HepG2 (cell line): ENCODE data around the gene TIMM13. TPM values are rescaled to one million over a fixed set of nuclear protein-coding genes. Genes with fewer than 3 reads are reported as not detected.
A peak's percentile ranks its signal among the peaks of the same experiment; 100 is the strongest.
"Not testable (repeated sequence)": the region's sequence is repeated elsewhere in the genome, so short reads cannot be mapped to it uniquely, and the experiment has no call there.

Experiments
- ATAC-seq: fragments of 200-7000 bp; cut with Tn5 transposase; 3 replicates; pipeline ENCODE4 v1.9.1; 2020; ENCODE audit warnings: mild to moderate bottlenecking, moderate library complexity
- BruUV-seq: library from RNA; stranded (reverse); fragments of 400-500 nt; replicated peaks from 2 replicates; lab custom pipeline; 2021; lab: Mats Ljungman, UMichigan
- CTCF ChIA-PET: fragments of 300-600 bp; formaldehyde crosslinking; extraction: SDS; loops from one replicate; lab custom pipeline; 2021; ENCODE audit warnings: low total read pairs, inconsistent platforms, low intra/inter-chr PET ratio; lab: Yijun Ruan, JAX
- POLR2A ChIA-PET: fragments of 350-600 bp; sonication (Branson Sonifier 250); formaldehyde crosslinking; loops from one replicate; lab custom pipeline; 2020; ENCODE audit warnings: antibody characterized with exemption, inconsistent platforms; lab: Yijun Ruan, JAX
- DNase-seq: peaks from one replicate; pipeline ENCODE4 v3.0.0-alpha.2; 2015; ENCODE audit warnings: low spot score
- FAIRE-seq: peaks from 3 replicates; lab custom pipeline; 2011; peaks lifted over from hg19 to GRCh38; lab: Jason Lieb, UNC
- H2AFZ ChIP-seq: one replicate; pipeline ENCODE4 v1.6.1; 2011; ENCODE audit warnings: low read length, inconsistent platforms
- H3K27ac ChIP-seq: fragments of 300-600 bp; 3 replicates; pipeline ENCODE4 v1.8.0; 2011; ENCODE audit warnings: mixed run types, mild to moderate bottlenecking, mixed read lengths, low read length, inconsistent platforms; ENCODE audit not compliant: insufficient read depth; ENCODE audit errors: extremely low read length
- H3K27me3 ChIP-seq, 2 experiments: fragments of 200-600 bp in 1 of 2; 2 replicates in 1 of 2; 3 replicates in 1 of 2; pipeline versions ENCODE4 v1.6.0 to v1.8.0; 2011; ENCODE audit warnings: low read length in 2 of 2, mild to moderate bottlenecking in 2 of 2, moderate library complexity in 2 of 2, inconsistent platforms in 1 of 2; ENCODE audit not compliant: insufficient read depth in 2 of 2, control insufficient read depth in 1 of 2
- H3K36me3 ChIP-seq, 2 experiments: fragments of 200-600 bp in 1 of 2; replicated peaks in 1 of 2; 2 replicates in 1 of 2; 3 replicates in 1 of 2; pipeline versions ENCODE4 v1.5.1 to v1.8.0; 2011; ENCODE audit warnings: low read length in 2 of 2, inconsistent platforms in 1 of 2; ENCODE audit not compliant: insufficient read depth in 2 of 2, control insufficient read depth in 1 of 2
- H3K4me1 ChIP-seq: 2 replicates; pipeline ENCODE4 v1.5.1; 2012; ENCODE audit warnings: low read length, inconsistent platforms; ENCODE audit not compliant: insufficient read depth
- H3K4me2 ChIP-seq: 2 replicates; pipeline ENCODE4 v1.6.0; 2011; ENCODE audit warnings: low read depth, low read length, inconsistent platforms
- H3K4me3 ChIP-seq, 3 experiments: fragments of 200-600 bp in 1 of 3; sonication (generic), shearing (Covaris generic) in 1 of 3; replicated peaks in 1 of 3; 2 replicates each; pipeline ENCODE4 v1.5.1; 2011 to 2016; ENCODE audit warnings: low read length in 3 of 3, inconsistent platforms in 2 of 3, low read depth in 2 of 3, mild to moderate bottlenecking in 2 of 3, control low read depth in 1 of 3, mixed read lengths in 1 of 3; ENCODE audit not compliant: insufficient read depth in 1 of 3
- H3K79me2 ChIP-seq: one replicate; pipeline ENCODE4 v1.6.1; 2011; ENCODE audit warnings: low read length, inconsistent platforms; ENCODE audit not compliant: insufficient read depth
- H3K9ac ChIP-seq: 2 replicates; pipeline ENCODE4 v1.6.0; 2011; ENCODE audit warnings: mild to moderate bottlenecking, low read depth, low read length, inconsistent platforms; ENCODE audit not compliant: insufficient read depth
- H3K9me3 ChIP-seq: 2 replicates; pipeline ENCODE4 v1.5.1; 2012; ENCODE audit warnings: mild to moderate bottlenecking, low read length
- H4K20me1 ChIP-seq: 2 replicates; pipeline ENCODE4 v1.6.0; 2011; ENCODE audit warnings: inconsistent platforms, mild to moderate bottlenecking, low read length, moderate library complexity; ENCODE audit not compliant: insufficient read depth
- CBFB ChIP-seq: sonication (generic); formaldehyde crosslinking; IDR thresholded peaks from 2 replicates; pipeline ENCODE4 v1.4.0; 2020; ENCODE audit warnings: missing genetic modification reagents
- DNMT1 ChIP-seq: sonication (generic); formaldehyde crosslinking; IDR thresholded peaks from 2 replicates; pipeline ENCODE4 v1.5.1; 2020; ENCODE audit warnings: mild to moderate bottlenecking, missing genetic modification reagents
- EHMT2 ChIP-seq: fragments of 200-600 bp; sonication (generic); IDR thresholded peaks from 2 replicates; pipeline ENCODE4 v1.7.0; 2017; ENCODE audit warnings: antibody characterized with exemption, low read depth, low read length, borderline replicate concordance
- TBP ChIP-seq: sonication (generic); formaldehyde crosslinking; IDR thresholded peaks from 2 replicates; pipeline ENCODE4 v1.5.0; 2020; ENCODE audit warnings: missing genetic modification reagents
- TRIM24 ChIP-seq: sonication (generic); formaldehyde crosslinking; IDR thresholded peaks from 2 replicates; pipeline ENCODE4 v1.8.0; 2022; ENCODE audit warnings: mild to moderate bottlenecking, missing genetic modification reagents
- ZFP37 ChIP-seq: sonication (generic); formaldehyde crosslinking; IDR thresholded peaks from 2 replicates; pipeline ENCODE4 v1.4.0; 2020; ENCODE audit warnings: missing genetic modification reagents, borderline replicate concordance
- ZNF225 ChIP-seq: sonication (generic); formaldehyde crosslinking; IDR thresholded peaks from 2 replicates; pipeline ENCODE4 v1.4.0; 2020; ENCODE audit warnings: mild to moderate bottlenecking, missing genetic modification reagents
- ZNF282 ChIP-seq: fragments of 450-650 bp; IDR thresholded peaks from 2 replicates; pipeline ENCODE4 v1.6.1; 2018; ENCODE audit not compliant: partially characterized antibody
- WGBS: methylation state at CpG from one replicate; pipeline ENCODE4 v1.1.6; 2017; ENCODE audit warnings: low lambda C conversion rate; 5-methylcytosine and 5-hydroxymethylcytosine counted together
- in situ Hi-C: cut with HindIII; loops from 2 replicates; pipeline ENCODE4 v1.10.0; 2017; ENCODE audit warnings: low pct_unique_long_range_greater_than_20kb; ENCODE audit not compliant: extremely low pct_ligation_motif_present
- intact Hi-C: fragments of 100-400 bp; cut with micrococcal nuclease; formaldehyde crosslinking; loops from one replicate; pipeline ENCODE4 v1.10.0; 2022; ENCODE audit not compliant: unreplicated experiment
- polyA plus RNA-seq, 8 experiments: library from polyadenylated mRNA; depleted of rRNA in 3 of 8; stranded (reverse) in 7 of 8; unstranded in 1 of 8; fragments of >200 nt; fragmentation: Illumina TruSeq in 4 of 8; extraction: Trizol in 4 of 8; gene quantifications; 2 replicates each; pipeline versions ENCODE4 v1.2.1 to v1.2.3, GENCODE V29; 2011 to 2016; ENCODE audit warnings: low read depth in 4 of 8, missing spikeins in 1 of 8, mixed read lengths in 1 of 8; ENCODE audit not compliant: insufficient read depth in 1 of 8
- total RNA-seq, 5 experiments: library from RNA; depleted of rRNA; stranded (reverse); fragments of >200 nt; fragmentation: Illumina TruSeq; extraction: Trizol; gene quantifications; 2 replicates each; pipeline ENCODE4 v1.2.3, GENCODE V29; 2016; ENCODE audit warnings: low read depth in 1 of 5
- TF ChIP-seq, protein P1 (sequence below): sonication (generic); formaldehyde crosslinking; IDR thresholded peaks from 2 replicates; pipeline ENCODE4 v1.4.0; 2020; ENCODE audit warnings: missing genetic modification reagents; ENCODE audit errors: not compliant biosample characterization
- TF ChIP-seq, protein P2 (sequence below): sonication (generic); formaldehyde crosslinking; IDR thresholded peaks from 2 replicates; pipeline ENCODE4 v1.4.0; 2020; ENCODE audit warnings: missing genetic modification reagents, mild to moderate bottlenecking, borderline replicate concordance

Gene TIMM13
- total and polyA plus RNA-seq, 2 of the 13 experiments (the other 11 are each of a cell fraction or from before 2014, with no cell fraction given), result 48.4 to 108 TPM

DNA sequence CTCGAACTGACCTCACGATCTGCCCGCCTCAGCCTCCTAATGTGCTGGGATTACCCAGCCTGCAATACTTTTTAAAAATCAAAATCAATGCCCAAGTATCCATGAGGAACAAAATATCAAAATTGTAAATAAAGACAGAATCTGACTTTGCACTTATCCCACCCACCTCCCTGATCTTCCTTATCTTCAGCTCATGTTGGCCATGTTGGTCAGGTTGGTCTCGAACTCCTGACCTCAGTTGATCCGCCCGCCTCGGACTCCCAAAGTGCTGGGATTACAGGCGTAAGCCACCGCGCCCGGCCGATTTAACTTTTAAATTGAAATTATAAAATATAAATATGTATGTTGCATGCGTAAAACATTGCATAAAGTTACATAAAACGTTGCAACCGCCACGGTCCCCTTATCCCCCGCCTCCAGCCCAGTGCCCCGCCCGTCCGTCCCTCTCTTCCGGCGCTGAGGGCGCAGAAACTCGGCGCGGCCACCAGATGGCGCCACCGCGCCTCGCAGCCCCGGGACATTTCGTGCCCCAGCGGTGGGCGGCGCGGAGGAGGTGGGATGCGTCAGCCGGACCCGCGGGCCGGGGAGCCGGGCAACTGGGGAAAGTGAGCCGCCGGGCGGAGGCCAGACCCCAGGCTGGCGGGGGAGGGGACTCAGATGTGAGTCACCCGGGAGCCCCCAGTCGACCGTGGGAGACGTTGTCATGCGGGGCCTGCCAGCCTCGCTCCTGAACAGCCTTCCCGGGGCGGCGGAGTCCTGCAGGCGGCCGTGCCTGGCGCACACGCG is 47.0 kb upstream of the TIMM13 start (continued):
- TF ChIP-seq ZFP37 (CRISPR knock-in tag), result no peak
- no peak for TF ChIP-seq ZNF282
- TF ChIP-seq, protein P1, sequence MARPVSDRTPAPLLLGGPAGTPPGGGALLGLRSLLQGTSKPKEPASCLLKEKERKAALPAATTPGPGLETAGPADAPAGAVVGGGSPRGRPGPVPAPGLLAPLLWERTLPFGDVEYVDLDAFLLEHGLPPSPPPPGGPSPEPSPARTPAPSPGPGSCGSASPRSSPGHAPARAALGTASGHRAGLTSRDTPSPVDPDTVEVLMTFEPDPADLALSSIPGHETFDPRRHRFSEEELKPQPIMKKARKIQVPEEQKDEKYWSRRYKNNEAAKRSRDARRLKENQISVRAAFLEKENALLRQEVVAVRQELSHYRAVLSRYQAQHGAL, result no peak
- TF ChIP-seq CBFB (CRISPR knock-in tag), result 0 out of 2 replicates have a peak, but pooled peaks have one; percentile 40
- TF ChIP-seq ZNF225 (CRISPR knock-in tag), result 0 out of 2 replicates have a peak, but pooled peaks have one; percentile 72
- TF ChIP-seq DNMT1 (CRISPR knock-in tag), result 0 out of 2 replicates have a peak, but pooled peaks have one; percentile 35
- no peak for TF ChIP-seq TRIM24 (CRISPR knock-in tag)
- no peak for TF ChIP-seq TBP (CRISPR knock-in tag)
- TF ChIP-seq EHMT2, result no peak

DNA sequence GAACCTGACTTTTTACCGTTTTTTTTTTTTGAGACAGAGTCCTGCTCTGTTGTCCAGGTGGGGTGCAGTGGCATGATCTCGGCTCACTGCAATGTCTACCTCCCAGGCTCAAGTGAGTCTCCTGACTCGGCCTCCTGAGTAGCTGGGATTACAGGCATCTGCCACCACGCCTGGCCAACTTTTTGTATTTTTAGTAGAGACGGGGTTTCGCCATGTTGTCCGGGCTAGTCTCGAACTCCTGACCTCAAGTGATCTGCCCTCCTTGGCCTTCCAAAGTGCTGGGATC is 42.5 kb upstream of the TIMM13 start:
- intact Hi-C loops, H3K27ac ChIP-seq: not testable (repeated sequence)

More for the DNA sequence above, 42.5 kb upstream of the TIMM13 start:
- in situ Hi-C loops, BruUV-seq, H3K9me3 ChIP-seq, FAIRE-seq, CTCF ChIA-PET, H2AFZ ChIP-seq, DNase-seq, H3K9ac ChIP-seq, H4K20me1 ChIP-seq, H3K79me2 ChIP-seq, H3K36me3 ChIP-seq, H3K27me3 ChIP-seq, ATAC-seq: not testable (repeated sequence)
- H3K4me3 ChIP-seq, result peak overlapping the region in 1 of 3 experiments; percentile 51; a peak in 1 of 6 replicates
- H3K4me1 ChIP-seq, result peaks cover 30% of the 10 kb centered on the region
- WGBS, result 14% methylated on average over 8 of the region's 8 CpGs
- peak overlapping the region; percentile 74 for H3K4me2 ChIP-seq
- POLR2A ChIA-PET, result interaction anchor here (0.7 to 1.4 kb wide), 3 partner anchors 77 to 118 kb away, joined by 3 to 5 read pairs (median 3); no protein-coding TSS in a partner anchor
- TF ChIP-seq, protein P2, sequence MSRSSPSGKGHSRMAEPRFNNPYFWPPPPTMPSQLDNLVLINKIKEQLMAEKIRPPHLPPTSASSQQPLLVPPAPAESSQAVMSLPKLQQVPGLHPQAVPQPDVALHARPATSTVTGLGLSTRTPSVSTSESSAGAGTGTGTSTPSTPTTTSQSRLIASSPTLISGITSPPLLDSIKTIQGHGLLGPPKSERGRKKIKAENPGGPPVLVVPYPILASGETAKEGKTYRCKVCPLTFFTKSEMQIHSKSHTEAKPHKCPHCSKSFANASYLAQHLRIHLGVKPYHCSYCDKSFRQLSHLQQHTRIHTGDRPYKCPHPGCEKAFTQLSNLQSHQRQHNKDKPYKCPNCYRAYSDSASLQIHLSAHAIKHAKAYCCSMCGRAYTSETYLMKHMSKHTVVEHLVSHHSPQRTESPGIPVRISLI, result 0 out of 2 replicates have a peak, but pooled peaks have one; percentile 19
